ENCODE results near the gene TBC1D24.

TBC1D24 gene

GRCh38 chr16:2447920-2448583, 26.9 kb upstream of the TBC1D24 start:
- DNase-seq, result no peak
- in situ Hi-C loops (cut with HindIII; ENCODE audit: low pct_ligation_motif_present, low pct_unique_long_range_greater_than_20kb, low sequenced_read_pairs), result no loop called here

GRCh38 chr16:2449118-2449517, 25.8 kb upstream of the TBC1D24 start:
- DNase-seq, result no peak
- in situ Hi-C loops (cut with HindIII; ENCODE audit: low pct_ligation_motif_present, low pct_unique_long_range_greater_than_20kb, low sequenced_read_pairs), result no loop called here

GRCh38 chr16:2450535-2450934, 24.4 kb upstream of the TBC1D24 start:
- in situ Hi-C loops (cut with HindIII; ENCODE audit: low pct_ligation_motif_present, low pct_unique_long_range_greater_than_20kb, low sequenced_read_pairs), result loop anchor here (25.0 kb wide), 1 partner anchor 288 kb away; the partner anchor contains the start of gene TRAF7

GRCh38 chr16:2450975-2451381, 23.9 kb upstream of the TBC1D24 start:
- in situ Hi-C loops (cut with HindIII; ENCODE audit: low pct_ligation_motif_present, low pct_unique_long_range_greater_than_20kb, low sequenced_read_pairs), result loop anchor here (25.0 kb wide), 1 partner anchor 289 kb away; the partner anchor contains the start of gene TRAF7
- no peak for DNase-seq

More at GRCh38 chr16:2450535-2450934, 24.4 kb upstream of the TBC1D24 start:
- DNase-seq, result no peak

- in situ Hi-C loops (cut with HindIII; ENCODE audit: low pct_ligation_motif_present, low pct_unique_long_range_greater_than_20kb, low sequenced_read_pairs), result loop anchor here (25.0 kb wide), 1 partner anchor 290 kb away; the partner anchor contains the start of gene TRAF7
- peak; percentile 27 for DNase-seq
Measured at GRCh38 chr16:2451851-2452320, 23.0 kb upstream of the TBC1D24 start.

- in situ Hi-C loops (cut with HindIII; ENCODE audit: low pct_ligation_motif_present, low pct_unique_long_range_greater_than_20kb, low sequenced_read_pairs), result loop anchor here (25.0 kb wide), 1 partner anchor 290 kb away; the partner anchor contains the start of gene TRAF7
- DNase-seq, result no peak
Measured at GRCh38 chr16:2452650-2453049, 22.3 kb upstream of the TBC1D24 start.

- no peak for DNase-seq
- in situ Hi-C loops (cut with HindIII; ENCODE audit: low pct_ligation_motif_present, low pct_unique_long_range_greater_than_20kb, low sequenced_read_pairs), result loop anchor here (25.0 kb wide), 1 partner anchor 293 kb away; the partner anchor contains the start of gene TRAF7
Measured at GRCh38 chr16:2455081-2455845, 19.7 kb upstream of the TBC1D24 start.

GRCh38 chr16:2456551-2457153, 18.3 kb upstream of the TBC1D24 start:
- DNase-seq, result no peak
- in situ Hi-C loops (cut with HindIII; ENCODE audit: low pct_ligation_motif_present, low pct_unique_long_range_greater_than_20kb, low sequenced_read_pairs), result loop anchor here (25.0 kb wide), 1 partner anchor 294 kb away; the partner anchor contains the start of gene TRAF7

GRCh38 chr16:2457267-2457666, 17.7 kb upstream of the TBC1D24 start:
- DNase-seq, result no peak
- in situ Hi-C loops (cut with HindIII; ENCODE audit: low pct_ligation_motif_present, low pct_unique_long_range_greater_than_20kb, low sequenced_read_pairs), result loop anchor here (25.0 kb wide), 1 partner anchor 295 kb away; the partner anchor contains the start of gene TRAF7

- in situ Hi-C loops (cut with HindIII; ENCODE audit: low pct_ligation_motif_present, low pct_unique_long_range_greater_than_20kb, low sequenced_read_pairs), result loop anchor here (25.0 kb wide), 1 partner anchor 296 kb away; the partner anchor contains the start of gene TRAF7
- no peak for DNase-seq
Measured at GRCh38 chr16:2457946-2458345, 17.0 kb upstream of the TBC1D24 start.

GRCh38 chr16:2458887-2459646, 15.9 kb upstream of the TBC1D24 start:
- in situ Hi-C loops (cut with HindIII; ENCODE audit: low pct_ligation_motif_present, low pct_unique_long_range_greater_than_20kb, low sequenced_read_pairs), result loop anchor here (25.0 kb wide), 1 partner anchor 297 kb away; the partner anchor contains the start of gene TRAF7
- DNase-seq, result no peak

GRCh38 chr16:2459647-2460390, 15.1 kb upstream of the TBC1D24 start, which contains the start of gene TEDC2:
TEDC2 (plus strand) TSS chr16:2460109; CDS start chr16:2460145, 36 bp downstream.
- DNase-seq, result peak; percentile 98
- in situ Hi-C loops (cut with HindIII; ENCODE audit: low pct_ligation_motif_present, low pct_unique_long_range_greater_than_20kb, low sequenced_read_pairs), result loop anchor here (25.0 kb wide), 1 partner anchor 298 kb away; the partner anchor contains the start of gene TRAF7

GRCh38 chr16:2460391-2460713, 14.6 kb upstream of the TBC1D24 start:
- in situ Hi-C loops (cut with HindIII; ENCODE audit: low pct_ligation_motif_present, low pct_unique_long_range_greater_than_20kb, low sequenced_read_pairs), result loop anchor here (25.0 kb wide), 1 partner anchor 298 kb away; the partner anchor contains the start of gene TRAF7
- DNase-seq, result no peak

- in situ Hi-C loops (cut with HindIII; ENCODE audit: low pct_ligation_motif_present, low pct_unique_long_range_greater_than_20kb, low sequenced_read_pairs), result loop anchor here (25.0 kb wide), 1 partner anchor 299 kb away; the partner anchor contains the start of gene TRAF7
- no peak for DNase-seq
Measured at GRCh38 chr16:2460916-2461315, 14.0 kb upstream of the TBC1D24 start.

GRCh38 chr16:2462031-2462866, 12.7 kb upstream of the TBC1D24 start:
- in situ Hi-C loops (cut with HindIII; ENCODE audit: low pct_ligation_motif_present, low pct_unique_long_range_greater_than_20kb, low sequenced_read_pairs), result loop anchor here (25.0 kb wide), 1 partner anchor 300 kb away; the partner anchor contains the start of gene TRAF7
- no peak for DNase-seq

- in situ Hi-C loops (cut with HindIII; ENCODE audit: low pct_ligation_motif_present, low pct_unique_long_range_greater_than_20kb, low sequenced_read_pairs), result loop anchor here (25.0 kb wide), 1 partner anchor 302 kb away; the partner anchor contains the start of gene TRAF7
- DNase-seq, result no peak
Measured at GRCh38 chr16:2464333-2464732, 10.6 kb upstream of the TBC1D24 start.
